Measurements from ENCODE around the gene TMEM141. TPM values are rescaled to one million over a fixed set of nuclear protein-coding genes. Genes with fewer than 3 reads are reported as not detected.

The TMEM141 gene
- total and polyA plus RNA-seq, 10 of the 15 experiments (the other 5 are each of a cell fraction or from before 2014, with no cell fraction given) = 7.8 to 48.6 (median 34.4) TPM

DNA sequence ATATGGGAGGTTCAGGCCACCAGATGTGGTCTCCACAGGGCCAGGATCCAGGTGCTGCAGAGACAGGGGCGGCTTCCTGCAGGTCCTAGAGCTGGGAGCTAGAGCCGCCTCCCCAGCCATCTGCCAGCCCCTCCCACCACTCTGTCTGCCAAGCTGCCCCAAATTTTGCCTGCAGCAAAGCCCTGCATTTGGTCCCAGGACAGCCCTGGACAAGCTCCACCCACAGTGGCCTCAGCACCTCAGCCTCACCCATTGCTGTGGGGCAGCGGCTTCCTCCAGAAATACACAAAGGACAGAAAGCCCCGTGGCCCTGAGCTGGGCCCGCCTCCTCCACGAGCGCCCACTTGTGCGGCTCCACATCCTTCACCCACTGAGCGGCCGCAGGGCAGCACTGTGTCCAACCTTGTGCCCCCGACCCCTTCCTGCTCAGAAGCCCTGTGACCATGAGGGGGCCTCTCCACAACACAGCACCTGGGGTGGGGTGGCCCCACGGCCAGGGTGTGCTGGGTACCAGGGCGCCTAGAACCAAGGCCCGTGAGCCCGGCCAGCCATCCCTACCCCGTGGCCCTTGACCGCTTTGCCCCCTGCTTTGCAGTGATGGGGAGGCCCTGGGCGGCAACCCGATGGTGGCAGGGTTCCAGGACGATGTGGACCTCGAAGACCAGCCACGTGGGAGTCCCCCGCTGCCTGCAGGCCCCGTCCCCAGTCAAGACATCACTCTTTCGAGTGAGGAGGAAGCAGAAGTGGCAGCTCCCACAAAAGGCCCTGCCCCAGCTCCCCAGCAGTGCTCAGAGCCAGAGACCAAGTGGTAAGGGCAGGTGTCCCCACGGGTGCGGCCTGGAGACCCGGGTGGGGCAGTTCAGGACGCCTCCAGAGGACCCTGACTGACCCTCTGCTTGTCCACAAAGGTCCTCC, 47.4 kb downstream of the TMEM141 start:
- Histone ChIP-seq H3K27ac (ENCODE audit: control insufficient read depth, insufficient read depth) (no peak overlapping the region), H4K20me1 (ENCODE audit: control insufficient read depth, insufficient read depth) (no peaks in the 10 kb centered on the region; the same call in 1 of the 2 replicates), H3K4me3 (no peak overlapping the region), H3K27me3 (replicated peaks in 1 of 2; ENCODE audit: control insufficient read depth in 2 of 2, insufficient read depth in 2 of 2, low read length in 1 of 2) (no peaks in the 10 kb centered on the region), H2AFZ (ENCODE audit: control insufficient read depth, low read depth, low read length) (no peak overlapping the region), H3K9ac (ENCODE audit: control insufficient read depth, insufficient read depth, low read length) (no peak overlapping the region), H3K4me2 (ENCODE audit: control insufficient read depth, insufficient read depth) (no peak overlapping the region), H3K36me3 (ENCODE audit: control insufficient read depth in 2 of 2, insufficient read depth in 2 of 2, low read length in 1 of 2) (no peaks in the 10 kb centered on the region), H3K79me2 (ENCODE audit: control insufficient read depth, insufficient read depth, low read length) (no peaks in the 10 kb centered on the region), H3K9me3 (replicated peaks; ENCODE audit: control insufficient read depth, insufficient read depth, low read length) (no peaks in the 10 kb centered on the region), H3K4me1 (ENCODE audit: control insufficient read depth, insufficient read depth, low read length) (peaks cover 5% of the 10 kb centered on the region; the same call in 1 of the 2 replicates)
- 83% methylated on average over 29 of the region's 29 CpGs for WGBS (ENCODE audit: insufficient coverage, insufficient replicate concordance, low lambda C conversion rate, missing lambda C conversion rate)
- no peak for DNase-seq (ENCODE audit: low read depth, low spot score)
- CTCF ChIA-PET = interaction anchor here (0.6 kb wide), 1 partner anchor 34 kb away, joined by 6 read pairs; no protein-coding TSS in a partner anchor
- ATAC-seq = no peak
- FAIRE-seq = no peak
- SMC1A ChIA-PET (ENCODE audit: uncharacterized antibody, unreplicated experiment) = no interaction called here
- POLR2A ChIA-PET = no interaction called here
- intact Hi-C loops (cut with micrococcal nuclease; ENCODE audit: unreplicated experiment) (no loop called here), in situ Hi-C loops (cut with MboI) (no loop called here)
- no TSS peak for BruUV-seq (replicated peaks)
- RAD21 ChIA-PET (ENCODE audit: unreplicated experiment) = no interaction called here
- no peak for TF ChIP-seq EGR1 (IDR thresholded peaks at IDR 0.05; ENCODE audit: borderline replicate concordance in 1 of 2, low read depth in 2 of 2, low read length in 2 of 2)
- TF ChIP-seq, protein P1, sequence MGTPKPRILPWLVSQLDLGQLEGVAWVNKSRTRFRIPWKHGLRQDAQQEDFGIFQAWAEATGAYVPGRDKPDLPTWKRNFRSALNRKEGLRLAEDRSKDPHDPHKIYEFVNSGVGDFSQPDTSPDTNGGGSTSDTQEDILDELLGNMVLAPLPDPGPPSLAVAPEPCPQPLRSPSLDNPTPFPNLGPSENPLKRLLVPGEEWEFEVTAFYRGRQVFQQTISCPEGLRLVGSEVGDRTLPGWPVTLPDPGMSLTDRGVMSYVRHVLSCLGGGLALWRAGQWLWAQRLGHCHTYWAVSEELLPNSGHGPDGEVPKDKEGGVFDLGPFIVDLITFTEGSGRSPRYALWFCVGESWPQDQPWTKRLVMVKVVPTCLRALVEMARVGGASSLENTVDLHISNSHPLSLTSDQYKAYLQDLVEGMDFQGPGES (IDR thresholded peaks at IDR 0.05) = no peak
- TF ChIP-seq, protein P2, sequence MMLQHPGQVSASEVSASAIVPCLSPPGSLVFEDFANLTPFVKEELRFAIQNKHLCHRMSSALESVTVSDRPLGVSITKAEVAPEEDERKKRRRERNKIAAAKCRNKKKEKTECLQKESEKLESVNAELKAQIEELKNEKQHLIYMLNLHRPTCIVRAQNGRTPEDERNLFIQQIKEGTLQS (IDR thresholded peaks at IDR 0.05; ENCODE audit: borderline replicate concordance, extremely low read depth, low read depth, low read length) = no peak
- TF ChIP-seq CEBPB (IDR thresholded peaks at IDR 0.05; ENCODE audit: borderline replicate concordance in 1 of 2, low read depth in 2 of 2, low read length in 2 of 2) = no peak
- TF ChIP-seq TCF12 (IDR thresholded peaks at IDR 0.05; ENCODE audit: low read depth, low read length) = no peak
- TF ChIP-seq HDAC2 (IDR thresholded peaks at IDR 0.05) = no peak
- TF ChIP-seq TBL1XR1 (IDR thresholded peaks at IDR 0.05; ENCODE audit: low read depth, low read length) = no peak
- no peak for TF ChIP-seq TARDBP (IDR thresholded peaks at IDR 0.05; ENCODE audit: borderline replicate concordance)
- no peak for TF ChIP-seq YBX1 (IDR thresholded peaks at IDR 0.05)
- no peak for TF ChIP-seq RCOR1 (conservative IDR thresholded peaks at IDR 0.05; ENCODE audit: low read depth, low read length)
- TF ChIP-seq, protein P3, sequence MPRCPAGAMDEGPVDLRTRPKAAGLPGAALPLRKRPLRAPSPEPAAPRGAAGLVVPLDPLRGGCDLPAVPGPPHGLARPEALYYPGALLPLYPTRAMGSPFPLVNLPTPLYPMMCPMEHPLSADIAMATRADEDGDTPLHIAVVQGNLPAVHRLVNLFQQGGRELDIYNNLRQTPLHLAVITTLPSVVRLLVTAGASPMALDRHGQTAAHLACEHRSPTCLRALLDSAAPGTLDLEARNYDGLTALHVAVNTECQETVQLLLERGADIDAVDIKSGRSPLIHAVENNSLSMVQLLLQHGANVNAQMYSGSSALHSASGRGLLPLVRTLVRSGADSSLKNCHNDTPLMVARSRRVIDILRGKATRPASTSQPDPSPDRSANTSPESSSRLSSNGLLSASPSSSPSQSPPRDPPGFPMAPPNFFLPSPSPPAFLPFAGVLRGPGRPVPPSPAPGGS (IDR thresholded peaks at IDR 0.05; ENCODE audit: borderline replicate concordance, insufficient read depth, low read depth, low read length, poor library complexity, severe bottlenecking) = no peak
- TF ChIP-seq, protein P4, sequence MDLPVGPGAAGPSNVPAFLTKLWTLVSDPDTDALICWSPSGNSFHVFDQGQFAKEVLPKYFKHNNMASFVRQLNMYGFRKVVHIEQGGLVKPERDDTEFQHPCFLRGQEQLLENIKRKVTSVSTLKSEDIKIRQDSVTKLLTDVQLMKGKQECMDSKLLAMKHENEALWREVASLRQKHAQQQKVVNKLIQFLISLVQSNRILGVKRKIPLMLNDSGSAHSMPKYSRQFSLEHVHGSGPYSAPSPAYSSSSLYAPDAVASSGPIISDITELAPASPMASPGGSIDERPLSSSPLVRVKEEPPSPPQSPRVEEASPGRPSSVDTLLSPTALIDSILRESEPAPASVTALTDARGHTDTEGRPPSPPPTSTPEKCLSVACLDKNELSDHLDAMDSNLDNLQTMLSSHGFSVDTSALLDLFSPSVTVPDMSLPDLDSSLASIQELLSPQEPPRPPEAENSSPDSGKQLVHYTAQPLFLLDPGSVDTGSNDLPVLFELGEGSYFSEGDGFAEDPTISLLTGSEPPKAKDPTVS (IDR thresholded peaks at IDR 0.05; ENCODE audit: low read depth, low read length) = no peak
- no peak for TF ChIP-seq EED (IDR thresholded peaks at IDR 0.05; ENCODE audit: low read depth)
- TF ChIP-seq POLR2A (IDR thresholded peaks at IDR 0.05; ENCODE audit: low read depth, low read length) = no peak
- TF ChIP-seq, protein P5, sequence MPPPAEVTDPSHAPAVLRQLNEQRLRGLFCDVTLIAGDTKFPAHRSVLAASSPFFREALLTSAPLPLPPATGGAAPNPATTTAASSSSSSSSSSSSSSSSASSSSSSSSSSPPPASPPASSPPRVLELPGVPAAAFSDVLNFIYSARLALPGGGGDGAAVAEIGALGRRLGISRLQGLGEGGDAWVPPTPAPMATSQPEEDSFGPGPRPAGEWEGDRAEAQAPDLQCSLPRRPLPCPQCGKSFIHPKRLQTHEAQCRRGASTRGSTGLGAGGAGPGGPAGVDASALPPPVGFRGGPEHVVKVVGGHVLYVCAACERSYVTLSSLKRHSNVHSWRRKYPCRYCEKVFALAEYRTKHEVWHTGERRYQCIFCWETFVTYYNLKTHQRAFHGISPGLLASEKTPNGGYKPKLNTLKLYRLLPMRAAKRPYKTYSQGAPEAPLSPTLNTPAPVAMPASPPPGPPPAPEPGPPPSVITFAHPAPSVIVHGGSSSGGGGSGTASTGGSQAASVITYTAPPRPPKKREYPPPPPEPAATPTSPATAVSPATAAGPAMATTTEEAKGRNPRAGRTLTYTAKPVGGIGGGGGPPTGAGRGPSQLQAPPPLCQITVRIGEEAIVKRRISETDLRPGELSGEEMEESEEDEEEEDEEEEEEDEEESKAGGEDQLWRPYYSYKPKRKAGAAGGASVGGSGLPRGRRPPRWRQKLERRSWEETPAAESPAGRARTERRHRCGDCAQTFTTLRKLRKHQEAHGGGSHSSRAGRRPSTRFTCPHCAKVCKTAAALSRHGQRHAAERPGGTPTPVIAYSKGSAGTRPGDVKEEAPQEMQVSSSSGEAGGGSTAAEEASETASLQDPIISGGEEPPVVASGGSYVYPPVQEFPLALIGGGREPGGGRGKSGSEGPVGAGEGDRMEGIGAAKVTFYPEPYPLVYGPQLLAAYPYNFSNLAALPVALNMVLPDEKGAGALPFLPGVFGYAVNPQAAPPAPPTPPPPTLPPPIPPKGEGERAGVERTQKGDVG (CRISPR knock-in tag; IDR thresholded peaks at IDR 0.05) = no peak
